Subcutaneous adipose tissue (tissue), 4 donors: ENCODE measurements around the gene ZFP36. TPM values are rescaled to one million over a fixed set of nuclear protein-coding genes. Genes with fewer than 3 reads are reported as not detected.

ENCODE experiments used
- CTCF ChIP-seq: fragments of 450-650 bp; IDR thresholded peaks from one replicate; pipeline ENCODE4 v1.5.1; 2016; ENCODE audit warnings: low read depth, mild to moderate bottlenecking, control low read depth, antibody characterized with exemption, moderate library complexity
- small RNA-seq: library from RNA; depleted of rRNA; stranded (forward); fragments of <200 nt; gene quantifications from one replicate; pipeline ENCODE3, GENCODE V24; 2016
- total RNA-seq, 4 donors: library from RNA; depleted of rRNA; stranded (reverse); fragments of >200 nt; gene quantifications; one replicate each; pipeline ENCODE4 v1.1.0, GENCODE V29; 2016

The ZFP36 gene
- total RNA-seq, 4 donors from 2014 or later, result 76.9 to 156 (median 95.5) TPM

- TF ChIP-seq CTCF, result no peak
These were observed 31.8 kb downstream of the ZFP36 start for GRCh38 chr19:39438270-39438934.

- no peak for TF ChIP-seq CTCF
These were observed 38.0 kb downstream of the ZFP36 start for GRCh38 chr19:39444598-39445195.

- TF ChIP-seq CTCF, result no peak
These were observed 38.8 kb downstream of the ZFP36 start, which contains the start of gene SUPT5H for GRCh38 chr19:39445196-39446111. SUPT5H (plus strand) TSS chr19:39445582; CDS start chr19:39445891, 309 bp downstream.

GRCh38 chr19:39446365-39447084, 39.9 kb downstream of the ZFP36 start:
- TF ChIP-seq CTCF, result no peak

GRCh38 chr19:39448271-39448670, 41.6 kb downstream of the ZFP36 start:
- no peak for TF ChIP-seq CTCF

- TF ChIP-seq CTCF, result no peak
These were observed 42.6 kb downstream of the ZFP36 start for GRCh38 chr19:39449116-39449797.

Small RNA genes lying within 50 kb of the gene (small RNA-seq; reads per million reads assigned to genes)
- gene MIR4530, result not detected
- gene RN7SL566P, result not detected

Other genes starting within 250 kb of the ZFP36 start
- not detected for gene NCCRP1, start 209.9 kb upstream of the ZFP36 start, total RNA-seq
- gene SYCN, start 202.6 kb upstream of the ZFP36 start, total RNA-seq, result not detected
- gene IFNL3, start 161.8 kb upstream of the ZFP36 start, total RNA-seq, result not detected
- gene IFNL4, start 158.0 kb upstream of the ZFP36 start, total RNA-seq, result not detected
- not detected for gene IFNL2, start 138.5 kb upstream of the ZFP36 start, total RNA-seq
- not detected for gene IFNL1, start 110.4 kb upstream of the ZFP36 start, total RNA-seq
- 1 to 10 TPM in 1 of 4 donors, under 1 TPM in 3; 0.33 to 1.0 (median 0.82) TPM for gene LRFN1, start 86.0 kb upstream of the ZFP36 start, total RNA-seq
- 10 to 100 TPM; 33.9 to 75.1 (median 43.2) TPM for gene GMFG, start 70.8 kb upstream of the ZFP36 start, total RNA-seq
- gene SAMD4B, start 64.4 kb upstream of the ZFP36 start, total RNA-seq, result 10 to 100 TPM; 45.9 to 83.8 (median 49.4) TPM
- 10 to 100 TPM; 24.3 to 32.4 (median 30.2) TPM for gene PAF1, start 15.7 kb upstream of the ZFP36 start, total RNA-seq
- 10 to 100 TPM; 23.1 to 28.9 (median 26.4) TPM for gene MED29, start 15.5 kb upstream of the ZFP36 start, total RNA-seq
- gene PLEKHG2, start 5.8 kb downstream of the ZFP36 start, total RNA-seq, result 10 to 100 TPM in 2 of 4 donors, 1 to 10 TPM in 2; 7.9 to 19.4 (median 10.0) TPM
- 1,000 to 10,000 TPM; 1,086 to 2,005 (median 1,454) TPM for gene RPS16, start 29.1 kb downstream of the ZFP36 start, total RNA-seq
- 10 to 100 TPM; 41.7 to 87.4 (median 59.6) TPM for gene SUPT5H, start 38.7 kb downstream of the ZFP36 start, total RNA-seq
- 10 to 100 TPM; 31.9 to 50.1 (median 38.6) TPM for gene TIMM50, start 74.0 kb downstream of the ZFP36 start, total RNA-seq
- gene DLL3, start 92.1 kb downstream of the ZFP36 start, total RNA-seq, result not detected
- not detected for gene SELENOV, start 108.3 kb downstream of the ZFP36 start, total RNA-seq
- 1 to 10 TPM in 3 of 4 donors, under 1 TPM in 1; 0.65 to 3.3 (median 2.1) TPM for gene EID2B, start 126.0 kb downstream of the ZFP36 start, total RNA-seq
- 10 to 100 TPM in 2 of 4 donors, 1 to 10 TPM in 2; 5.9 to 13.4 (median 9.0) TPM for gene EID2, start 133.3 kb downstream of the ZFP36 start, total RNA-seq
- not detected for gene LGALS13, start 195.7 kb downstream of the ZFP36 start, total RNA-seq
- gene LGALS16, start 249.1 kb downstream of the ZFP36 start, total RNA-seq, result not detected